Measurements from ENCODE around the gene OST4.
A peak's percentile ranks its signal among the peaks of the same experiment; 100 is the strongest.

Gene OST4

GRCh38 chr2:27073782-27074181 lies 2.3 kb upstream of the OST4 start:
- no peaks in the 10 kb centered on the region for H4K20me1 ChIP-seq (ENCODE audit: insufficient read depth, low read length)
- H3K27ac ChIP-seq (ENCODE audit: low read length) = no peak overlapping the region
- H3K79me2 ChIP-seq (ENCODE audit: low read length) = peaks cover 25% of the 10 kb centered on the region
- no peak overlapping the region for H2AFZ ChIP-seq (ENCODE audit: low read depth, low read length)
- H3K9ac ChIP-seq (ENCODE audit: low read length) = no peak overlapping the region
- H3K4me1 ChIP-seq (ENCODE audit: low read length) = peaks cover 18% of the 10 kb centered on the region
- no peak overlapping the region for H3K4me2 ChIP-seq (ENCODE audit: low read length)
- TF ChIP-seq CTCF (IDR thresholded peaks at IDR 0.05; ENCODE audit: low read depth, low read length) (no peak), EZH2phosphoT487 (IDR thresholded peaks at IDR 0.05; ENCODE audit: low read depth) (no peak)
- peaks cover 18% of the 10 kb centered on the region for H3K36me3 ChIP-seq (replicated peaks; ENCODE audit: low read depth, low read length)
- H3K4me3 ChIP-seq (ENCODE audit: low read length) = no peak overlapping the region
- H3K27me3 ChIP-seq (ENCODE audit: low read depth, low read length) = peaks cover 10% of the 10 kb centered on the region
- H3K9me3 ChIP-seq (ENCODE audit: insufficient read depth, low read length) = no peaks in the 10 kb centered on the region

GRCh38 chr2:27072920-27073319 lies 1.5 kb upstream of the OST4 start:
- H2AFZ ChIP-seq (ENCODE audit: low read depth, low read length) = no peak overlapping the region
- peak overlapping the region; percentile 94 for H3K4me2 ChIP-seq (ENCODE audit: low read length)
- no peak for TF ChIP-seq EZH2phosphoT487 (IDR thresholded peaks at IDR 0.05; ENCODE audit: low read depth)
- no peak for TF ChIP-seq CTCF (IDR thresholded peaks at IDR 0.05; ENCODE audit: low read depth, low read length)
- no peak overlapping the region for H3K27ac ChIP-seq (ENCODE audit: low read length)
- H3K79me2 ChIP-seq (ENCODE audit: low read length) = peaks cover 31% of the 10 kb centered on the region
- peaks cover 18% of the 10 kb centered on the region for H3K4me1 ChIP-seq (ENCODE audit: low read length)
- no peaks in the 10 kb centered on the region for H3K9me3 ChIP-seq (ENCODE audit: insufficient read depth, low read length)
- peaks cover 25% of the 10 kb centered on the region for H3K36me3 ChIP-seq (replicated peaks; ENCODE audit: low read depth, low read length)
- H3K4me3 ChIP-seq (ENCODE audit: low read length) = peak overlapping the region; percentile 98
- peak overlapping the region; percentile 89; the same call in 1 of the 2 replicates for H3K9ac ChIP-seq (ENCODE audit: low read length)
- no peaks in the 10 kb centered on the region for H4K20me1 ChIP-seq (ENCODE audit: insufficient read depth, low read length)
- H3K27me3 ChIP-seq (ENCODE audit: low read depth, low read length) = peaks cover 10% of the 10 kb centered on the region

- peak overlapping the region; percentile 94 for H3K4me2 ChIP-seq (ENCODE audit: low read length)
- peak overlapping the region; percentile 55 for H3K27ac ChIP-seq (ENCODE audit: low read length)
- H3K79me2 ChIP-seq (ENCODE audit: low read length) = peaks cover 31% of the 10 kb centered on the region
- H4K20me1 ChIP-seq (ENCODE audit: insufficient read depth, low read length) = no peaks in the 10 kb centered on the region
- H3K36me3 ChIP-seq (replicated peaks; ENCODE audit: low read depth, low read length) = peaks cover 31% of the 10 kb centered on the region
- peak overlapping the region; percentile 89 for H3K9ac ChIP-seq (ENCODE audit: low read length)
- H2AFZ ChIP-seq (ENCODE audit: low read depth, low read length) = peak overlapping the region; percentile 84
- peaks cover 18% of the 10 kb centered on the region for H3K4me1 ChIP-seq (ENCODE audit: low read length)
- H3K9me3 ChIP-seq (ENCODE audit: insufficient read depth, low read length) = no peaks in the 10 kb centered on the region
- peaks cover 8% of the 10 kb centered on the region for H3K27me3 ChIP-seq (ENCODE audit: low read depth, low read length)
- no peak for TF ChIP-seq CTCF (IDR thresholded peaks at IDR 0.05; ENCODE audit: low read depth, low read length)
- TF ChIP-seq EZH2phosphoT487 (IDR thresholded peaks at IDR 0.05; ENCODE audit: low read depth) = no peak
- H3K4me3 ChIP-seq (ENCODE audit: low read length) = peak overlapping the region; percentile 98
These were observed 756 bp upstream of the OST4 start for GRCh38 chr2:27071990-27072830.

GRCh38 chr2:27070653-27071276 lies 689 bp downstream of the OST4 start:
- peak overlapping the region; percentile 95 for H3K4me2 ChIP-seq (ENCODE audit: low read length)
- H3K36me3 ChIP-seq (replicated peaks; ENCODE audit: low read depth, low read length) = peaks cover 31% of the 10 kb centered on the region
- peaks cover 31% of the 10 kb centered on the region for H3K79me2 ChIP-seq (ENCODE audit: low read length)
- peak overlapping the region; percentile 98 for H3K4me3 ChIP-seq (ENCODE audit: low read length)
- H3K27ac ChIP-seq (ENCODE audit: low read length) = peak overlapping the region; percentile 50
- TF ChIP-seq EZH2phosphoT487 (IDR thresholded peaks at IDR 0.05; ENCODE audit: low read depth) = no peak
- TF ChIP-seq CTCF (IDR thresholded peaks at IDR 0.05; ENCODE audit: low read depth, low read length) = no peak
- no peaks in the 10 kb centered on the region for H3K27me3 ChIP-seq (ENCODE audit: low read depth, low read length)
- H2AFZ ChIP-seq (ENCODE audit: low read depth, low read length) = peak overlapping the region; percentile 68; the same call in 1 of the 2 replicates
- H4K20me1 ChIP-seq (ENCODE audit: insufficient read depth, low read length) = no peaks in the 10 kb centered on the region
- H3K9ac ChIP-seq (ENCODE audit: low read length) = peak overlapping the region; percentile 93
- H3K9me3 ChIP-seq (ENCODE audit: insufficient read depth, low read length) = no peaks in the 10 kb centered on the region
- H3K4me1 ChIP-seq (ENCODE audit: low read length) = peaks cover 18% of the 10 kb centered on the region
